T-cell (primary cell): ENCODE data around the gene RAB7A. TPM values are rescaled to one million over a fixed set of nuclear protein-coding genes. Genes with fewer than 3 reads are reported as not detected.
"Not testable (repeated sequence)": the region's sequence is repeated elsewhere in the genome, so short reads cannot be mapped to it uniquely, and the experiment has no call there.

ENCODE experiments used
- ATAC-seq, 4 experiments: fragments of 200-7000 bp in 3 of 4; fragments of 150-1000 bp in 1 of 4; cut with Tn5 transposase; replicated peaks in 1 of 4; 1 replicate in 3 of 4; 2 replicates in 1 of 4; pipeline ENCODE4 v1.10.0; 2021; ENCODE audit warnings: moderate library complexity in 3 of 4, mild to moderate bottlenecking in 2 of 4, moderate number of reproducible peaks in 1 of 4
- CTCF ChIA-PET, 2 donors: fragments of 300-600 bp; sonication (Branson Sonifier 250); formaldehyde crosslinking; loops; one replicate each; lab custom pipeline; 2022; ENCODE audit warnings: antibody characterized with exemption in 2 of 2; lab: Charles Lee
- POLR2A ChIA-PET, 2 donors: fragments of 300-600 bp; sonication (Branson Sonifier 250); formaldehyde crosslinking; loops; one replicate each; lab custom pipeline; 2022; ENCODE audit warnings: antibody characterized with exemption in 2 of 2; lab: Charles Lee
- DNase-seq, 35 experiments: peaks; one replicate each; pipeline versions ENCODE4 v3.0.0 to v3.0.0-alpha.2; 2013 to 2023
- H3K27ac ChIP-seq: one replicate; pipeline ENCODE4 v1.5.1; 2013; ENCODE audit warnings: low read length
- H3K27me3 ChIP-seq, 2 experiments: replicated peaks in 1 of 2; 1 replicate in 1 of 2; 2 replicates in 1 of 2; pipeline versions ENCODE4 v1.6.1 to v1.7.0; 2013; ENCODE audit warnings: low read length in 1 of 2, mixed read lengths in 1 of 2; ENCODE audit not compliant: control insufficient read depth in 2 of 2, insufficient read depth in 2 of 2; ENCODE audit errors: extremely low read depth in 1 of 2
- H3K36me3 ChIP-seq, 2 donors: 1 replicate in 1 of 2; 2 replicates in 1 of 2; pipeline versions ENCODE4 v1.6.1 to v1.7.0; 2013; ENCODE audit warnings: low read length in 1 of 2; ENCODE audit not compliant: control insufficient read depth in 2 of 2, insufficient read depth in 1 of 2; ENCODE audit errors: extremely low read depth in 1 of 2
- H3K4me1 ChIP-seq, 2 experiments: 1 replicate in 1 of 2; 2 replicates in 1 of 2; pipeline versions ENCODE4 v1.6.1 to v1.7.0; 2013; ENCODE audit warnings: low read length in 2 of 2, mixed read lengths in 1 of 2; ENCODE audit not compliant: insufficient read depth in 2 of 2, control insufficient read depth in 1 of 2; ENCODE audit errors: extremely low read depth in 1 of 2
- H3K4me3 ChIP-seq, 2 donors: 1 replicate in 1 of 2; 2 replicates in 1 of 2; pipeline versions ENCODE4 v1.5.1 to v1.7.0; 2013; ENCODE audit warnings: mild to moderate bottlenecking in 2 of 2, low read length in 1 of 2, moderate library complexity in 1 of 2; ENCODE audit not compliant: control insufficient read depth in 1 of 2; ENCODE audit errors: extremely low read depth in 1 of 2
- H3K9me3 ChIP-seq: 2 replicates; pipeline ENCODE4 v1.7.0; 2013
- H3K27ac Mint-ChIP-seq, 2 donors: one replicate each; pipeline ENCODE4 v1.8.0; 2020 to 2021; ENCODE audit warnings: mild to moderate bottlenecking in 2 of 2, mixed read lengths in 2 of 2
- H3K27me3 Mint-ChIP-seq, 2 donors: one replicate each; pipeline ENCODE4 v1.8.0; 2021 to 2022; ENCODE audit warnings: mixed read lengths in 2 of 2
- H3K36me3 Mint-ChIP-seq: one replicate; pipeline ENCODE4 v1.8.0; 2021; ENCODE audit warnings: mixed read lengths
- H3K4me1 Mint-ChIP-seq, 3 donors: one replicate each; pipeline ENCODE4 v1.8.0; 2020 to 2022; ENCODE audit warnings: mixed read lengths in 3 of 3, mild to moderate bottlenecking in 1 of 3
- H3K4me3 Mint-ChIP-seq, 3 donors: one replicate each; pipeline ENCODE4 v1.8.0; 2020 to 2022; ENCODE audit warnings: mild to moderate bottlenecking in 3 of 3, mixed read lengths in 3 of 3, moderate library complexity in 3 of 3
- H3K9me3 Mint-ChIP-seq, 3 donors: one replicate each; pipeline ENCODE4 v1.8.0; 2020 to 2022; ENCODE audit warnings: mixed read lengths in 3 of 3
- WGBS: methylation state at CpG from one replicate; pipeline ENCODE4 v1.1.5; 2013; ENCODE audit warnings: missing lambda C conversion rate; ENCODE audit not compliant: insufficient coverage; 5-methylcytosine and 5-hydroxymethylcytosine counted together
- total RNA-seq, 35 experiments: library from RNA in 6 of 35; stranded (reverse) in 6 of 35; fragments of 120-200 nt in 1 of 35; gene quantifications; one replicate each; pipeline versions ENCODE4 v1.2.1 to v1.2.4 and lab custom pipeline; 2013 to 2026

Gene RAB7A
- total RNA-seq, 5 donors from 2014 or later (not counting 1 experiment from before 2014, with no cell fraction given), result 130 to 161 (median 140) TPM

- no peaks in the 10 kb centered on the region for H3K9me3 ChIP-seq
- ATAC-seq (no peak), DNase-seq (no peak)
- no peak overlapping the region for H3K27ac ChIP-seq
- Mint-ChIP-seq H3K4me3 (no peak overlapping the region), H3K27ac (no peak overlapping the region), H3K36me3 (no peaks in the 10 kb centered on the region), H3K27me3 (no peaks in the 10 kb centered on the region), H3K9me3 (no peaks in the 10 kb centered on the region), H3K4me1 (peaks cover 2 to 3% (median 2%) of the 10 kb centered on the region in 3 donors)
- H3K4me3 ChIP-seq, result no peak overlapping the region
- H3K4me1 ChIP-seq, result peaks cover under 1 to 3% of the 10 kb centered on the region in 2 experiments
- 79% methylated on average over 3 of the region's 10 CpGs for WGBS
- ChIA-PET CTCF (interaction anchor here in 1 of 2 donors (0.7 kb wide), 1 partner anchor 23 kb away, joined by 3 read pairs; no protein-coding TSS in a partner anchor), POLR2A (no interaction called here)
- H3K27me3 ChIP-seq, result peaks cover 0 to 8% of the 10 kb centered on the region in 2 experiments
- no peaks in the 10 kb centered on the region for H3K36me3 ChIP-seq
Observed at GRCh38 chr3:128709506-128710210, 16.3 kb upstream of the RAB7A start.

DNA sequence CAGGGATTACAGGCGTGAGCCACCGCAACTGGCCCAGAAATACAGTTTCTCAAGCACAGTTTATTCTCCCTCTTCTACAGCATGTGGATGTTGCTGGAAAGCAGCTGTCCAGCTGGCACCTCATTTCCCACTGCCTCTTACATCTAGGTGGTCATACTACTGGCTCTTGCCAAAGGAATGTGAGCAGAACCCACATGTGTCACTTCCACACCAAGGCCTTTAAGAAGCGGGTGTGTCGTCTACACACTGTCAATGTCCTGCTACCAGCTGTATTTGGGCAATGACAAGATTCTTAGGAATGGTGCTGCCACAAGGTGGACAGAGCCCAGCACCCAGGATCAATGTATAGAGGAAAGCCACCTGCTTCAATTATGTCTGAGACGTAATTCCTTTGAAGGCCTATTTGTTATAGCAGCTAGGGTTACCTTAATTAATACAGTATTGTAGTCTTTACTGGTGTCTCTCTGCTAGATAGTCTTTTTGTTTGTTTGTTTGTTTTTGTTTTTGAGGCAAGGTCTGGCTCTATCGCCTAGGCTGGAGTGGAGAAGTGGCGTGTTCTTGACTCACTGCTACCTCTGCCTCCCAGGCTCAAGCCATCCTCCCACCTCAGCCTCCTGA, 15.1 kb upstream of the RAB7A start:
- CTCF ChIA-PET, result interaction anchor here in 1 of 2 donors (0.7 kb wide), 1 partner anchor 300 kb away, joined by 4 read pairs; no protein-coding TSS in a partner anchor

DNA sequence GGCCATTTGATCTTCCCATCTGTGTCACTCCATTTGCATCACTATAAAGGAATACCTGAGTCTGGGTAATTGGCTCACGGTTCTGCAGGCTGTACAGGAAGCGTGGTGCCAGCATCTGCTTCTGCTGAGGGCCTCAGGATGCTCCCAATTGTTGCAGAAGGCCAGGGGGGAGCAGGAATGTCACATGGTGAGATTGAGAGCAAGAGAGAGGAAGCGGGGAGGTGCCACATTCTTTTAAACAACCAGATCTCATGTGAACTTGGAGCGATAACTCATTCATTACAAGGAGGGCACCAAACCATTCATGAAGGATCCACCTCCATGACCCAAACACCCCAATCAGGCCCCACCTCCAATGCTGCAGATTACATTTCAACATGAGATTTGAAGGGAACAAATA, 13.1 kb upstream of the RAB7A start:
- H3K9me3 Mint-ChIP-seq, result no peaks in the 10 kb centered on the region
- CTCF ChIA-PET, result no interaction called here
- no peak overlapping the region for H3K4me3 Mint-ChIP-seq

More for the DNA sequence above, 15.1 kb upstream of the RAB7A start:
- WGBS, result 100% methylated on average over 3 of the region's 7 CpGs
- no peaks in the 10 kb centered on the region for H3K27me3 Mint-ChIP-seq
- H3K27ac ChIP-seq, result no peak overlapping the region
- DNase-seq, result no peak
- POLR2A ChIA-PET, result no interaction called here
- peaks cover 10% of the 10 kb centered on the region in 3 donors for H3K4me1 Mint-ChIP-seq
- H3K36me3 ChIP-seq, result no peaks in the 10 kb centered on the region
- ATAC-seq, result no peak
- no peaks in the 10 kb centered on the region for H3K9me3 Mint-ChIP-seq
- peaks cover 6 to 14% of the 10 kb centered on the region in 2 experiments for H3K4me1 ChIP-seq
- H3K27me3 ChIP-seq, result peaks cover 0 to 8% of the 10 kb centered on the region in 2 experiments
- no peak overlapping the region for H3K4me3 ChIP-seq
- H3K36me3 Mint-ChIP-seq, result no peaks in the 10 kb centered on the region
- H3K27ac Mint-ChIP-seq, result no peak overlapping the region
- no peaks in the 10 kb centered on the region for H3K9me3 ChIP-seq
- H3K4me3 Mint-ChIP-seq, result no peak overlapping the region

GRCh38 chr3:128714887-128715491, 11.0 kb upstream of the RAB7A start:
- H3K4me1 Mint-ChIP-seq, result peaks cover 19 to 22% (median 22%) of the 10 kb centered on the region in 3 donors
- Histone ChIP-seq H3K9me3 (no peaks in the 10 kb centered on the region), H3K4me1 (peaks cover 12 to 19% of the 10 kb centered on the region in 2 experiments), H3K36me3 (no peaks in the 10 kb centered on the region), H3K27me3 (peaks cover 0 to 8% of the 10 kb centered on the region in 2 experiments), H3K27ac (no peak overlapping the region), H3K4me3 (no peak overlapping the region)
- ChIA-PET POLR2A (interaction anchor here in 1 of 2 donors (0.5 kb wide), 1 partner anchor 70 kb away, joined by 5 read pairs; no protein-coding TSS in a partner anchor), CTCF (interaction anchor here in 1 of 2 donors (1.0 to 1.7 kb wide), 3 partner anchors 10 to 66 kb away, joined by 3 to 8 read pairs (median 4); no protein-coding TSS in a partner anchor)
- no peaks in the 10 kb centered on the region for H3K36me3 Mint-ChIP-seq
- 0% methylated on average over 1 of the region's 3 CpGs for WGBS
- ATAC-seq, result peak; percentile 74 to 98 (median 86)
- no peaks in the 10 kb centered on the region for H3K9me3 Mint-ChIP-seq
- peak overlapping the region; percentile 88 to 90 for H3K27ac Mint-ChIP-seq
- peak overlapping the region in 2 of 3 donors; percentile 41 to 56 for H3K4me3 Mint-ChIP-seq
- H3K27me3 Mint-ChIP-seq, result no peaks in the 10 kb centered on the region
- DNase-seq, result peak in 29 of 35 experiments; percentile 7 to 68 (median 23)

More for the DNA sequence above, 13.1 kb upstream of the RAB7A start:
- H3K36me3 ChIP-seq, result no peaks in the 10 kb centered on the region
- peaks cover 0 to 8% of the 10 kb centered on the region in 2 experiments for H3K27me3 ChIP-seq
- 82% methylated on average over 3 of the region's 4 CpGs for WGBS
- no peaks in the 10 kb centered on the region for H3K9me3 ChIP-seq
- Mint-ChIP-seq H3K36me3 (no peaks in the 10 kb centered on the region), H3K27me3 (no peaks in the 10 kb centered on the region), H3K4me1 (peaks cover 11 to 15% (median 12%) of the 10 kb centered on the region in 3 donors), H3K27ac (no peak overlapping the region)
- H3K4me1 ChIP-seq, result peaks cover 6 to 14% of the 10 kb centered on the region in 2 experiments
- POLR2A ChIA-PET, result no interaction called here
- no peak overlapping the region for H3K27ac ChIP-seq
- no peak for DNase-seq
- H3K4me3 ChIP-seq, result no peak overlapping the region
- no peak for ATAC-seq

GRCh38 chr3:128718892-128719291, 7.1 kb upstream of the RAB7A start:
- not testable (repeated sequence) for H3K4me3 ChIP-seq, H3K27me3 ChIP-seq, H3K9me3 Mint-ChIP-seq, DNase-seq, H3K36me3 ChIP-seq, H3K27ac ChIP-seq, H3K9me3 ChIP-seq, ATAC-seq, H3K27me3 Mint-ChIP-seq, H3K36me3 Mint-ChIP-seq
- ChIA-PET CTCF (interaction anchor here in 1 of 2 donors (0.6 kb wide), 1 partner anchor 16 kb away, joined by 3 read pairs; no protein-coding TSS in a partner anchor), POLR2A (interaction anchor here in 1 of 2 donors (0.6 to 0.7 kb wide), 2 partner anchors 54 to 341 kb away, joined by 3 to 5 read pairs; no protein-coding TSS in a partner anchor)
- peaks cover 12 to 19% of the 10 kb centered on the region in 2 experiments for H3K4me1 ChIP-seq
- Mint-ChIP-seq H3K4me3 (peak overlapping the region in 1 of 3 donors; percentile 3), H3K4me1 (peaks cover 19 to 22% (median 22%) of the 10 kb centered on the region in 3 donors), H3K27ac (peak overlapping the region in 1 of 2 donors; percentile 34)
- no CpG with 5 or more reads among the region's 7 CpGs for whole genome bisulfite sequencing

- Mint-ChIP-seq H3K4me1 (peaks cover 17 to 25% (median 20%) of the 10 kb centered on the region in 3 donors), H3K4me3 (no peak overlapping the region), H3K27ac (no peak overlapping the region), H3K27me3 (peaks cover 0 to 5% of the 10 kb centered on the region in 2 donors), H3K9me3 (no peaks in the 10 kb centered on the region), H3K36me3 (no peaks in the 10 kb centered on the region)
- CTCF ChIA-PET, result no interaction called here
- POLR2A ChIA-PET, result no interaction called here
- ATAC-seq (no peak), DNase-seq (no peak)
- Histone ChIP-seq H3K4me3 (no peak overlapping the region), H3K27ac (no peak overlapping the region), H3K27me3 (no peaks in the 10 kb centered on the region), H3K36me3 (no peaks in the 10 kb centered on the region), H3K9me3 (no peaks in the 10 kb centered on the region), H3K4me1 (peaks cover 5 to 13% of the 10 kb centered on the region in 2 experiments)
- 95% methylated on average over 2 of the region's 10 CpGs for WGBS
Observed at GRCh38 chr3:128720891-128721290, 5.1 kb upstream of the RAB7A start.
